Endodermal cell (in vitro differentiated cells): ENCODE data around the gene SLC2A1. TPM values are rescaled to one million over a fixed set of nuclear protein-coding genes. Genes with fewer than 3 reads are reported as not detected.

ENCODE experiments used
- DNase-seq: peaks from one replicate; pipeline ENCODE4 v3.0.0-alpha.2; 2017
- H3K27ac ChIP-seq: 2 replicates; pipeline ENCODE4 v1.5.1; 2013; ENCODE audit warnings: mild to moderate bottlenecking, low read depth, low read length, moderate library complexity
- H3K27me3 ChIP-seq: 2 replicates; pipeline ENCODE4 v1.6.1; 2013; ENCODE audit warnings: mild to moderate bottlenecking, low read length, moderate library complexity; ENCODE audit not compliant: insufficient read depth, control insufficient read depth, poor library complexity, severe bottlenecking
- H3K36me3 ChIP-seq: 2 replicates; pipeline ENCODE4 v1.7.0; 2013; ENCODE audit warnings: mild to moderate bottlenecking, low read length, moderate library complexity; ENCODE audit not compliant: control insufficient read depth, insufficient read depth
- H3K4me1 ChIP-seq: one replicate; pipeline ENCODE4 v1.7.0; 2013; ENCODE audit warnings: low read length; ENCODE audit not compliant: control insufficient read depth, insufficient read depth
- H3K4me3 ChIP-seq: 2 replicates; pipeline ENCODE4 v1.5.1; 2013; ENCODE audit warnings: mild to moderate bottlenecking, low read length, moderate library complexity
- H3K9ac ChIP-seq: 2 replicates; pipeline ENCODE4 v1.6.1; 2013; ENCODE audit warnings: mild to moderate bottlenecking, low read length, moderate library complexity; ENCODE audit not compliant: poor library complexity, severe bottlenecking; ENCODE audit errors: extremely low read depth
- H3K9me3 ChIP-seq: 2 replicates; pipeline ENCODE4 v1.6.1; 2013; ENCODE audit warnings: mild to moderate bottlenecking, low read length, moderate library complexity; ENCODE audit not compliant: control insufficient read depth
- H3K27ac Mint-ChIP-seq: 2 replicates; pipeline ENCODE4 v1.8.0; 2020; ENCODE audit warnings: mixed read lengths
- H3K27me3 Mint-ChIP-seq: 2 replicates; pipeline ENCODE4 v1.8.0; 2021; ENCODE audit warnings: mild to moderate bottlenecking, mixed read lengths; ENCODE audit not compliant: insufficient read depth
- H3K36me3 Mint-ChIP-seq: 2 replicates; pipeline ENCODE4 v1.8.0; 2020; ENCODE audit warnings: low read depth, mixed read lengths
- H3K4me1 Mint-ChIP-seq: 2 replicates; pipeline ENCODE4 v1.8.0; 2020; ENCODE audit warnings: mixed read lengths
- H3K4me3 Mint-ChIP-seq: 2 replicates; pipeline ENCODE4 v1.8.0; 2020; ENCODE audit warnings: mild to moderate bottlenecking, moderate library complexity, mixed read lengths
- H3K9me3 Mint-ChIP-seq: 2 replicates; pipeline ENCODE4 v1.8.0; 2020; ENCODE audit warnings: mild to moderate bottlenecking, mixed read lengths
- CTCF ChIP-seq: fragments of 200-600 bp; sonication (generic); conservative IDR thresholded peaks from 2 replicates; pipeline ENCODE4 v1.5.0; 2021; ENCODE audit warnings: antibody characterized with exemption, mild to moderate bottlenecking
- WGBS, 2 experiments: methylation state at CpG; one replicate each; pipeline versions ENCODE4 v1.1.5 to v1.1.7; 2013; ENCODE audit warnings: missing lambda C conversion rate in 2 of 2, mixed read lengths in 1 of 2; ENCODE audit not compliant: insufficient coverage in 1 of 2, insufficient read length in 1 of 2; 5-methylcytosine and 5-hydroxymethylcytosine counted together
- total RNA-seq, 2 donors: library from RNA; stranded (reverse); fragmentation: NEBNext Ultra II Directional in 1 of 2; extraction: Animal tissue kit (Norgen Biotek cat#: 25700) in 1 of 2; gene quantifications; 2 replicates in 1 of 2; 3 replicates in 1 of 2; pipeline ENCODE4 v1.2.1, GENCODE V29; 2021

The SLC2A1 gene
- total RNA-seq, 2 donors from 2014 or later: 42.5 to 69.7 TPM

GRCh38 chr1:42981871-42982270 is 23.2 kb upstream of the SLC2A1 start:
- no peak for DNase-seq
- peaks cover 14% of the 10 kb centered on the region for H3K4me1 ChIP-seq
- no peak overlapping the region for H3K27ac ChIP-seq
- no peaks in the 10 kb centered on the region for H3K9me3 ChIP-seq
- H3K4me3 Mint-ChIP-seq: no peak overlapping the region
- H3K27me3 ChIP-seq: no peaks in the 10 kb centered on the region
- H3K36me3 Mint-ChIP-seq: no peaks in the 10 kb centered on the region
- no peak overlapping the region for H3K4me3 ChIP-seq
- H3K36me3 ChIP-seq: no peaks in the 10 kb centered on the region
- no peak overlapping the region for H3K9ac ChIP-seq
- no peaks in the 10 kb centered on the region for H3K9me3 Mint-ChIP-seq
- WGBS, 2 experiments: 89 to 94% methylated on average over 5 of the region's 6 CpGs
- H3K27me3 Mint-ChIP-seq: peaks cover 4% of the 10 kb centered on the region
- H3K27ac Mint-ChIP-seq: no peak overlapping the region
- TF ChIP-seq CTCF: no peak
- peaks cover 33% of the 10 kb centered on the region for H3K4me1 Mint-ChIP-seq

- no peaks in the 10 kb centered on the region for H3K9me3 ChIP-seq
- H3K27ac Mint-ChIP-seq: no peak overlapping the region
- H3K36me3 Mint-ChIP-seq: no peaks in the 10 kb centered on the region
- peaks cover 4% of the 10 kb centered on the region for H3K27me3 Mint-ChIP-seq
- no peak for DNase-seq
- TF ChIP-seq CTCF: no peak
- H3K4me1 ChIP-seq: peaks cover 14% of the 10 kb centered on the region
- no peaks in the 10 kb centered on the region for H3K27me3 ChIP-seq
- H3K9ac ChIP-seq: no peak overlapping the region
- H3K4me3 Mint-ChIP-seq: no peak overlapping the region
- no peaks in the 10 kb centered on the region for H3K9me3 Mint-ChIP-seq
- H3K27ac ChIP-seq: no peak overlapping the region
- WGBS, 2 experiments: 0 to 66% methylated on average over 1 to 4 of the region's 4 CpGs
- H3K36me3 ChIP-seq: no peaks in the 10 kb centered on the region
- peaks cover 33% of the 10 kb centered on the region for H3K4me1 Mint-ChIP-seq
- no peak overlapping the region for H3K4me3 ChIP-seq
Measured at GRCh38 chr1:42981255-42981805, 22.7 kb upstream of the SLC2A1 start.

- peaks cover 33% of the 10 kb centered on the region for H3K4me1 Mint-ChIP-seq
- WGBS, 2 experiments: 88 to 89% methylated on average over 7 to 9 of the region's 9 CpGs
- H3K27ac ChIP-seq: no peak overlapping the region
- no peak overlapping the region for H3K4me3 ChIP-seq
- peaks cover 4% of the 10 kb centered on the region for H3K27me3 Mint-ChIP-seq
- H3K9me3 Mint-ChIP-seq: no peaks in the 10 kb centered on the region
- no peaks in the 10 kb centered on the region for H3K36me3 Mint-ChIP-seq
- H3K36me3 ChIP-seq: no peaks in the 10 kb centered on the region
- H3K9ac ChIP-seq: no peak overlapping the region
- no peaks in the 10 kb centered on the region for H3K27me3 ChIP-seq
- peaks cover 14% of the 10 kb centered on the region for H3K4me1 ChIP-seq
- TF ChIP-seq CTCF: no peak
- H3K27ac Mint-ChIP-seq: no peak overlapping the region
- no peak overlapping the region for H3K4me3 Mint-ChIP-seq
- no peaks in the 10 kb centered on the region for H3K9me3 ChIP-seq
- DNase-seq: no peak
Measured at GRCh38 chr1:42979896-42980800, 21.5 kb upstream of the SLC2A1 start.
